H9 (cell line): ENCODE results near the gene SOD3. TPM values are rescaled to one million over a fixed set of nuclear protein-coding genes. Genes with fewer than 3 reads are reported as not detected.

Experiments used
- DNase-seq: peaks from one replicate; pipeline ENCODE4 v3.0.0-alpha.2; 2017
- H2AFZ ChIP-seq: one replicate; pipeline ENCODE4 v1.6.1; 2013; ENCODE audit warnings: mild to moderate bottlenecking, low read length, control low read depth, moderate library complexity
- H2AK5ac ChIP-seq: 2 replicates; pipeline ENCODE4 v1.6.1; 2013; ENCODE audit warnings: low read length, control low read depth, mixed read lengths; ENCODE audit not compliant: insufficient read length
- H2BK120ac ChIP-seq: one replicate; pipeline ENCODE4 v1.6.1; 2013; ENCODE audit warnings: low read depth, mild to moderate bottlenecking, low read length, control low read depth, inconsistent platforms; ENCODE audit not compliant: poor library complexity, severe bottlenecking
- H2BK12ac ChIP-seq: 2 replicates; pipeline ENCODE4 v1.6.1; 2013; ENCODE audit warnings: low read length, control low read depth, mixed read lengths, low read depth; ENCODE audit not compliant: insufficient read length
- H2BK15ac ChIP-seq: 2 replicates; pipeline ENCODE4 v1.6.1; 2013; ENCODE audit warnings: low read depth, low read length, control low read depth
- H2BK20ac ChIP-seq: one replicate; pipeline ENCODE4 v1.6.1; 2013; ENCODE audit warnings: low read depth, mild to moderate bottlenecking, low read length, control low read depth, inconsistent platforms; ENCODE audit not compliant: poor library complexity, severe bottlenecking
- H2BK5ac ChIP-seq: 2 replicates; pipeline ENCODE4 v1.6.1; 2013; ENCODE audit warnings: low read length, control low read depth, mixed read lengths; ENCODE audit not compliant: insufficient read length
- H3K14ac ChIP-seq: 2 replicates; pipeline ENCODE4 v1.6.1; 2013; ENCODE audit warnings: low read length, control low read depth; ENCODE audit not compliant: insufficient read depth
- H3K18ac ChIP-seq: 2 replicates; pipeline ENCODE4 v1.6.1; 2013; ENCODE audit warnings: low read depth, mild to moderate bottlenecking, mixed read lengths, low read length, control low read depth; ENCODE audit not compliant: insufficient read length
- H3K23ac ChIP-seq: 2 replicates; pipeline ENCODE4 v1.6.1; 2013; ENCODE audit warnings: low read length, control low read depth, mixed read lengths, low read depth; ENCODE audit not compliant: insufficient read length
- H3K23me2 ChIP-seq: 2 replicates; pipeline ENCODE4 v1.6.1; 2013; ENCODE audit warnings: low read depth, mild to moderate bottlenecking, mixed read lengths, low read length, control low read depth; ENCODE audit not compliant: insufficient read length, poor library complexity, severe bottlenecking
- H3K27ac ChIP-seq: 2 replicates; pipeline ENCODE4 v1.5.1; 2013; ENCODE audit warnings: low read length, control low read depth, mixed read lengths, low read depth; ENCODE audit not compliant: insufficient read length
- H3K27me3 ChIP-seq: 2 replicates; pipeline ENCODE4 v1.6.1; 2013; ENCODE audit warnings: low read length, control low read depth, inconsistent platforms; ENCODE audit not compliant: insufficient read depth
- H3K4ac ChIP-seq: 2 replicates; pipeline ENCODE4 v1.6.1; 2013; ENCODE audit warnings: low read depth, mild to moderate bottlenecking, control low read depth, inconsistent platforms, low read length, moderate library complexity
- H3K4me1 ChIP-seq: 2 replicates; pipeline ENCODE4 v1.6.1; 2013; ENCODE audit warnings: low read length, control low read depth, inconsistent platforms; ENCODE audit not compliant: insufficient read depth
- H3K4me2 ChIP-seq: 2 replicates; pipeline ENCODE4 v1.6.1; 2013; ENCODE audit warnings: low read length, control low read depth, mixed read lengths; ENCODE audit not compliant: insufficient read length, insufficient read depth
- H3K56ac ChIP-seq: 2 replicates; pipeline ENCODE4 v1.6.1; 2013; ENCODE audit warnings: low read depth, mild to moderate bottlenecking, mixed read lengths, low read length, control low read depth; ENCODE audit not compliant: insufficient read length
- H3K79me1 ChIP-seq: 2 replicates; pipeline ENCODE4 v1.6.1; 2013; ENCODE audit warnings: low read depth, mild to moderate bottlenecking, moderate library complexity, low read length, control low read depth, inconsistent platforms; ENCODE audit not compliant: insufficient read depth, poor library complexity, severe bottlenecking
- H3K79me2 ChIP-seq: 2 replicates; pipeline ENCODE4 v1.6.1; 2013; ENCODE audit warnings: low read length, control low read depth, inconsistent platforms; ENCODE audit not compliant: insufficient read depth
- H3K9ac ChIP-seq: 2 replicates; pipeline ENCODE4 v1.6.1; 2013; ENCODE audit warnings: low read length, control low read depth, mixed read lengths; ENCODE audit not compliant: insufficient read length; ENCODE audit errors: extremely low read depth
- H3K9me3 ChIP-seq: one replicate; pipeline ENCODE4 v1.6.1; 2013; ENCODE audit warnings: low read depth, low read length, inconsistent platforms; ENCODE audit not compliant: control insufficient read depth
- H3T11ph ChIP-seq: one replicate; pipeline ENCODE4 v1.6.1; 2013; ENCODE audit warnings: mild to moderate bottlenecking, low read length, control low read depth, inconsistent platforms
- H4K20me1 ChIP-seq: one replicate; pipeline ENCODE4 v1.6.1; 2013; ENCODE audit not compliant: control insufficient read depth, insufficient read length, insufficient read depth
- H4K5ac ChIP-seq: 2 replicates; pipeline ENCODE4 v1.6.1; 2013; ENCODE audit warnings: low read depth, mild to moderate bottlenecking, mixed read lengths, low read length, control low read depth; ENCODE audit not compliant: insufficient read length
- H4K8ac ChIP-seq: replicated peaks from 2 replicates; pipeline ENCODE4 v1.6.1; 2013; ENCODE audit warnings: low read length, control low read depth, mixed read lengths, low read depth; ENCODE audit not compliant: insufficient read length
- H4K91ac ChIP-seq: 2 replicates; pipeline ENCODE4 v1.6.1; 2013; ENCODE audit warnings: low read depth, mild to moderate bottlenecking, moderate library complexity, mixed read lengths, low read length, control low read depth; ENCODE audit not compliant: insufficient read length
- H3K27ac Mint-ChIP-seq, 3 experiments: 2 replicates in 2 of 3; 3 replicates in 1 of 3; pipeline ENCODE4 v1.8.0; 2020 to 2021; ENCODE audit warnings: mixed read lengths in 3 of 3, mild to moderate bottlenecking in 1 of 3, moderate library complexity in 1 of 3
- H3K27me3 Mint-ChIP-seq: 2 replicates; pipeline ENCODE4 v1.8.0; 2021; ENCODE audit warnings: low read depth, mild to moderate bottlenecking, moderate library complexity, mixed read lengths
- H3K36me3 Mint-ChIP-seq, 3 experiments: 2 replicates in 2 of 3; 3 replicates in 1 of 3; pipeline ENCODE4 v1.8.0; 2020 to 2021; ENCODE audit warnings: low read depth in 3 of 3, mixed read lengths in 3 of 3; ENCODE audit not compliant: insufficient read depth in 1 of 3
- H3K4me1 Mint-ChIP-seq, 2 experiments: 2 replicates each; pipeline ENCODE4 v1.8.0; 2020; ENCODE audit warnings: mixed read lengths in 2 of 2
- H3K4me3 Mint-ChIP-seq, 2 experiments: 2 replicates in 1 of 2; 3 replicates in 1 of 2; pipeline ENCODE4 v1.8.0; 2020 to 2021; ENCODE audit warnings: mild to moderate bottlenecking in 2 of 2, mixed read lengths in 2 of 2, moderate library complexity in 1 of 2
- H3K9me3 Mint-ChIP-seq, 2 experiments: 2 replicates in 1 of 2; 3 replicates in 1 of 2; pipeline ENCODE4 v1.8.0; 2020; ENCODE audit warnings: mild to moderate bottlenecking in 2 of 2, mixed read lengths in 2 of 2, moderate library complexity in 1 of 2
- CTCF ChIP-seq: fragments of 200-600 bp; sonication (generic); conservative IDR thresholded peaks from 3 replicates; pipeline ENCODE4 v1.8.0; 2021; ENCODE audit warnings: antibody characterized with exemption, mild to moderate bottlenecking
- WGBS: extraction: QIAGEN DNeasy Blood & Tissue Kit; methylation state at CpG from one replicate; pipeline ENCODE4 v1.1.7; 2013; ENCODE audit warnings: missing lambda C conversion rate, low lambda C conversion rate, mixed read lengths; ENCODE audit not compliant: insufficient read length; ENCODE audit errors: extremely low coverage; 5-methylcytosine and 5-hydroxymethylcytosine counted together
- total RNA-seq: library from RNA; stranded (reverse); gene quantifications from 2 replicates; pipeline ENCODE4 v1.2.1, GENCODE V29; 2021

Gene SOD3
- total RNA-seq, 1 experiment from 2014 or later, result 3.3 TPM

GRCh38 chr4:24794480-24794879 lies 893 bp upstream of the SOD3 start:
- Histone ChIP-seq H3K23me2 (peaks cover 6% of the 10 kb centered on the region), H3K9me3 (no peaks in the 10 kb centered on the region), H3K56ac (no peak overlapping the region), H2AK5ac (no peak overlapping the region), H3K9ac (no peak overlapping the region), H3K4ac (no peak overlapping the region), H4K5ac (no peak overlapping the region), H3K79me1 (no peaks in the 10 kb centered on the region), H2BK15ac (no peak overlapping the region), H3K4me2 (no peak overlapping the region), H2AFZ (no peak overlapping the region), H2BK5ac (no peak overlapping the region), H3K27me3 (peaks cover 10% of the 10 kb centered on the region; the same call in 1 of the 2 replicates), H4K91ac (no peak overlapping the region), H3T11ph (no peak overlapping the region), H4K20me1 (no peaks in the 10 kb centered on the region), H2BK120ac (no peak overlapping the region), H3K79me2 (no peaks in the 10 kb centered on the region), H3K14ac (no peak overlapping the region), H3K4me1 (no peaks in the 10 kb centered on the region), H3K18ac (no peak overlapping the region), H4K8ac (no peak overlapping the region), H2BK20ac (no peak overlapping the region), H3K27ac (no peak overlapping the region), H2BK12ac (no peak overlapping the region), H3K23ac (no peak overlapping the region)
- H3K9me3 Mint-ChIP-seq, result peaks cover 0 to 4% of the 10 kb centered on the region in 2 experiments; a peak in 1 of 5 replicates
- no peak for DNase-seq
- peaks cover 19 to 22% of the 10 kb centered on the region in 2 experiments for H3K4me1 Mint-ChIP-seq
- no peak overlapping the region; a peak in 1 of 5 replicates for H3K4me3 Mint-ChIP-seq
- H3K27me3 Mint-ChIP-seq, result peaks cover 55% of the 10 kb centered on the region
- TF ChIP-seq CTCF, result no peak
- H3K36me3 Mint-ChIP-seq, result no peaks in the 10 kb centered on the region
- H3K27ac Mint-ChIP-seq, result no peak overlapping the region
- WGBS, result no CpG with 5 or more reads among the region's 10 CpGs
